Stimulated activated CD8-positive, alpha-beta memory T cell treated with anti-CD3 and anti-CD28 coated beads, Interleukin-4, amount 100 ng/mL, for 4 hours (primary cell): ENCODE data around the gene C2orf49.
A peak's percentile ranks its signal among the peaks of the same experiment; 100 is the strongest.

ENCODE experiments used
- DNase-seq, 2 donors: peaks; one replicate each; pipeline ENCODE4 v3.0.0-alpha.2; 2020; ENCODE audit warnings: low read depth in 2 of 2, low spot score in 1 of 2

Gene C2orf49

DNA sequence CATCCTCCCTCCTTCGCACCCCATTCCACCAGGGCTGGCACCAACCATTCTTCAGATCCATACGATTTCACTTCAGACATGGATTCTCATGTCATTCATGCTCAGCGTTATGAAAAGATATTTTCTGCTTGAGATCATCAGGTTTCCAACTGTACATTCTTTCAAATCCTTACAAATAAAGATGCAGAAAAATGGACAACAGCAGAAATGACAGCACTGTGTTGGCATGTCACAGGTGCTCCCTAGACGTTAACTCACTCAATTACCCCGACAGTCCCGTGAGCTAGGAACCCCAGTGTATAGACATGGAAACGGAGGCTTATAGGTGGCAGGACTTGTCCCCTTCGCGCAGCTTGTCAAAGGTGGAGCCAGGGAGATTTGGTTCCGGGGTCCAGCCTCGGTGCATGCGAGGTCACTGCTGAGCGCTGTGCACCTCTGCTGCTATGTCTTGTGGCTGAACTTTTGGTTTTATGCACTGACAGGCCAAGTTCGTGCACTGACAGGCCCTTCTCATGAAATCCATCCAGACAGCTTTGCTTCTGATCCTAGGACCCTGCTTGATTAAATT is 43.8 kb downstream of the C2orf49 start:
- no peak for DNase-seq

DNA sequence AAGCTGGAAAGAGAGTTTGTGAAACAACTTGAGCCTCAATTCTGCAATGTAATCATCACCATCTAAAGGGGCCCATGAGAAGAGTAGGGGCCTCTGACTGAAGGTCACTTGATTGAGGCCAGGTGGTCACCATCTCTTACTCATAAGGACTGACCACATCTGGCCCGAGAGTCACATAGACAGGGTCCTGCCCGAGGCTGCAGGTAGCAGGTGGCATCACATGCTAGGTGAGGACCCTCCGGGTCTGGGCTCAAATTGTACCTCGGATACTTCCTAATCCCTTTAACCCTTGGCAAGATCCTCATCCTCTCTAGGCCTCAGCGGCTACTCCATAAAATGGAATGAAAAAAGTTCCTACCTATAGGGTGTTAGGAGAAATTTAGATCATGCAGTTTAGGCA is 44.8 kb downstream of the C2orf49 start:
- DNase-seq = no peak

DNA sequence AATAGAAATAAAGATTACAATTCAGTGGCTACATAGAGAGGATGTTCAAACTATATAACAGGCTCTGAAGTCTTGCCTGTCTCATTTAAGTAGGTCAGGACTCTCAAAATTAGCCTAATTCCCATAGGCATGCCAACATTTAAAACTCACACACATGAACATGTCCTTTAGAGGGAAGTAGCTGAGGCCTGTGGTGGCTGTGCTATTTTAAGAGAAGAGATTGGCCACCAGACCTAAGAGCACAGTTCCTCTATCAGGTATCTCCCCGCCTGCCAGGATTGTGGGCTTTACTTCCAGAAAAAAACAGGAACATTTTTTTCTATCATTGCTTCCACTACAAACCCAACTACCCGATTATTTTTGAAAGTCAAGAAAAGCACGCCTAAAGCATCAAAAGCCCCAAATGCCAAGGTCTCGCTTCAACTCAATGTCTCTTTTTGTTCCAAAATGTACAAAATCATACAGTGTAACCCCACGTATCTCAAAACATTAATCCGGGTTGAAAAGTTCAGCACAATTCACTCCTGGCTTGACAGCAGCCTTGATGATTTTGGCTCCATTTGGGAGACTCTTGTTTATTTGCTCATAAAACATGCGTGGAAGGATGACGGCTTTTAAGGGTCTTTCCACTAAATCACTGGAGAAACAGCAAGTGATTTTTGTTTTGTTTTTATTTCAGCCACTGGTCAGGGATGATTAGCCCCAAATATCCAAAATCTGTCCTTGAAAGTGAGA is 46.3 kb downstream of the C2orf49 start:
- no peak for DNase-seq

DNA sequence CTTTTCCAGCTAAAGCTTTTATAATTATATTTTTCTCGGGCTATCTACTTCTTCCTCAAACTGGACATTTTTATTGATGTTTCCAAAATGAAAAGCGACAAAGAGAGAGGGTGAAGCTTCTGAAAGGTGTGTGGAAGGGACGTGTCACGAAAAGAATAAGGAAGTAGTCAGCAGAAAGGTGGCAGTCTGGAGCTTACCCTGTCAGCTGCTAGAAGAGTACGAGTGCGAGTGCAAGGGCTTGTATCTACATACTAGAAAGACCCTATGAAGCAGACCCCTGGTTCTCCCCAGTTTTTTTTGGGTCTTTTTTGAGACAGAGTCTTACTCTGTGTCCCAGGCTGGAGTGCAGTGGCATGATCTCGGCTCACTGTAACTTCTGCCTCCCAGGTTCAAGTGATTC is 46.9 kb downstream of the C2orf49 start:
- no peak for DNase-seq

DNA sequence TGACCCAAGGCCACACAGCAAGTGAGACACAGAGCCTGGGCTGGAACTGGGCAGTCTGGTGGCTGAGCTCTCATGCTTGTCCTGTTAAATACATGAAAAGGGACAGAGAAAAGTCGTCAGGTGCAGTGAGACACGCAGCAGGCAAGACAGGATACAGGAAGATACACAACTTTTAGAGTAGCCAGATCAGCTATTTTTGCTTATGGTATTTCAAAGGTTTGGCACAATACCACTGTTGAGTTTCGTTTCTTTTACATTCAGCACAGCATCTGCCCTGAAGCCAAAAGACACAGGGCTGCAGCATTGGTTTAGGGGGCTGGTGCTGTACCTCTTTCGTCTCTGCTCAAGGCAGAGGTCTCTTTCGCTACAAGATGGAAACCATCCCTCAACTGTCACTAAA is 47.5 kb downstream of the C2orf49 start:
- no peak for DNase-seq

DNA sequence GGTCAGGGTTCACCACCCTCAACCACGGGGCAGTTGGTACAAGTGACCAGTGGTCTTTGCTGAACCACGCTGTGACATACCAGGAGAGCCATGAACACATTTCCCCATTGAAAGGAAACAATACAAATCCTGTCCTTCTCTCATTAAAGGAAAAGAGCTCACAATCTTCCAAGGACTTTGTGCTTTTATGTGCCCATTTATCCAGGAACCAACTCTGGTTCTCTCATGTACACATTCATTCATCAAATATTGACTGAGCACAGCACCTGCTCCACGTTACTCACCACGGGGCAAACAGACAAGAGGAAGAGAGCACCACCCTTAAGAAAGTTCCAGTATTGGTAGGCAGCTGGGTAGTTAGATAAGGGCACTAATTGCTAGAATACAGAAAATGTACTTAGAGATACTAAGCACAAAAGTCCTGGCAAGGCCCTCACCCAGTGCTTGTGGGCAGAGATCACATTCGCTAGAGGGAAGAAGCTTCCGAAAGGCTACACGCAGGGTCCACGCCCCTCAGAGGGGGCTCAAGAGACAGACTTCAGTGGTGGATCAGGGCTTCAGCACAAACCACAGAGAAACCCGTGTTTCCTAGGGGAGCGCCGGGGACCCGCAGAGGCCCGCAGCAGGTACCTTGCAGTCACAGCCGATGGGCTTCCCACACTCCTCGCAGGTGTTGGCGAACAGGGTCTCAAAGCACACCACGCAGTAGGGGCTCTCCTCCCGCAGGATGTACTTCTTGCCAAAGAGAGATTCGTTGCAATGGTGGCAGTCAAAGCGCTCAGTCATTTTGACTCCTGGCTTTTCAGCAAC is 48.6 kb downstream of the C2orf49 start:
- DNase-seq = no peak

DNA sequence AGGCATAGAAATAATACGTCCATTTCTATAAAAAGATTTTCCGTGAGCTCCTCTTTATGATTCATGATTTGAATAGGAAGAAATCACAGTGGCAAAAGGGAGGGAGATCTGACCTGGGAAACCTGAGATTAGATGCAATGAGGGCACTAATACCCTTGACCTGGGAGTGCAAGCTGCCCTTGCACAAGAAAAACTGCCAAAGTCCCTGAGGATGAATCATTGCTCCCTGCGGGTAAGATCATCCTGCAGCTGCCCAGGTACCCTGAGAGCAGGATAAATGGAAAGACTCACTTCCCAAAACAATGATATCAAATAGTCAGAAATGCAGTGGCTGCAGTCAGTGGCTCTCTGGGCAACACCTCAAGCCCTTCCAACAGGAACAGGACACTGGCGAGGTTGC is 49.9 kb downstream of the C2orf49 start:
- DNase-seq = no peak

DNA sequence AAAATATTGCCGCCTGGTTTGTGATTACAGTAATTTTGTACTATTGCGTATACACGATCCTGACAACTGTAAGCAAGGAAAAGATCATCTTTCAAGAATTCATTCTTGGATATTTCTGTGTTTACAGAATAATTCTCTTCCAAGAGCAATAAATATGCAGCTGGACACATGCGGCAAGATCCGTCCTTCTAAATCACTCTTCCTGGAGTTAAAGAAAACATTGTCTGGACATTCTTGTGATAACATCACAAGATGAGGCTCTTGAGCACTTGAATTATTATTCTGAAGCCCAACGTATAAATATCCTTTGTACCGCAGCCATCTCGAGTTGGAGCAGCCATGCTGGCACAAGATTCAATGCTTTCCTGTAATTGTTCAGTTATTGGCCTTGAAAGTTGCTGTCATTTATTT is 51.6 kb downstream of the C2orf49 start:
- DNase-seq = no peak

DNA sequence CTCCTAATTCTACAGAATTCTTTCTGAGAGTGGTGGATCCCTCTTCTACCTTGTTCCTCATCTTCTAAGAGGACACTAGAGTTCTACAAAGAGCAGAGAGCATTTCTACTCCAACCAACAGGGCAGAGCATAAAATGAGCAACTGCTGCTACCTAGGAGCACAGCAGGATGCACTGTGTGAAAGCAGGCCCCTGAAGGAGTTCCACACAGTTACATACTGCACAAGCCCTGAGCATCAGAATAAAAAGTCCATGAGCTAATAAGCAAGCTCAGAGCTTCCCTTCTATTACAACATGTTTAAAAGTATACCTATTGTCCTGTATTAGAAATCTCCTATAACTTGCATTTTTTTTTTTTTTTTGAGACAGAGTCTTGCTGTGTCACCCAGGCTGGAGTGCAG is 53.1 kb downstream of the C2orf49 start:
- no peak for DNase-seq

DNA sequence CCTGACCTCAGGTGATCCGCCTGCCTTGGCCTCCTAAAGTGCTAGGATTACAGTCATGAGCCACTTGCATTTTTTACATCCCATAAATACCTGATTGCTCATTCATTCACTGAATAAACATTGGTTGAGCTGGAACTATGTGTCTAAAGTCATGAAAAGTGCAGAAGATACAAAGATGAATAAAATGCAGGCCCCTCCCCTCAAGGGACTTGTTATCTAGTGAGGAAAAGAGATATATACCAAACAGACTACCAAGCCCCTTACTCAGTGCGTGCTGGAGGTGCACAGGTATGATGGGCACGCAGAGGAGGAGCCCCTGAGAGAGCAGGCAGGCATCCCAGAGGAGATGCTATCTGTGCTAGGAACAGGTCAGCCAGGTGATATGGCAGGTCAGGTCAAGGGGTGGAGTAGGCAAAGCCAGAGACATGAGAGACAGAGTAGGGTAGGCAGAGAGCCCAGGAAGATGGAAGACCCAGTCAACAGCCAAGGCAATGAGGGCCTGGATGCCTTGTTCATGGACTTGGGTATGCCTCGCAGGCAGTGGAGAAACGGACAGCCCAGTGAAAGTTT is 53.8 kb downstream of the C2orf49 start:
- no peak for DNase-seq

DNA sequence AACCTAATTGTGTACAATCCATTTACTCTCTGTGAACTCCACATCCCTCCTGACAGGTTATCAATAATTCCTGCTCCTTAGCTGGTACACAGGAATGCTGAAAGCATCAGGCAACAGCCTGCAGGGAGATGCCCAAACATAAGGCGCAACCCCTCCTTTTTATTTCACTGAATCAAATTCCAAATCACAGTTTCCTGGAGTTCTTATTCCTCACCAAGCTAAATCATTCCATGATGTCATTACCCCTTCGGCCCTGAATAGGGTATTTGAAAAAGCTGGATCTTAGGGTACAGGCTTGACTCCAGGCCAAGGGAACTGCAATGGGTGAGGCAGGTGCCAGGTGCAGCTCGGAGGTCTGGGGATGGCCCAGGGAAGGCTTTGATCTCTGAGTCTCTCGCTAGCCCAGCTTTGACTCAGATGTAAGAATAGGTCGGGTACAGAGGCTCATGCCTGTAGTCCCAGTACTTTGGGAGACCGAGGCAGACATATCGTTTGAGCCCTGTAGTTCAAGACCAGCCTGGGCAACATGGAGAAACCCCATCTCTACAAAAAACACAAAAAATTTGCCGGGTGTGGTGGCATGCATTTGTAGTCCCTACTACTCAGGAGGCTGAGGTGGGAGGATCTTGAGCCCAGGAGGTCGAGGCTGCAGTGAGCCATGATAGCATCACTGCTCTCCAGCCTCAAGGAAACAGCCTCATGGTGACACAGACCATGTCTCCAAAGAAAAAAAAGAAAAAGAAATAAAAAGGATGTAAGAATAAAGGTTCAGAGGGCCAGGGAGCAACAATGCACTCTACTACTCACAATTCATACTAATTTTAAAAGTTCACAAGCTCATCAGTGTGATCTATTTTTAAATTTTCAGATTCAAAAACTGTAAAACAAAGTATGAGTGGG is 54.7 kb downstream of the C2orf49 start:
- DNase-seq = no peak

DNA sequence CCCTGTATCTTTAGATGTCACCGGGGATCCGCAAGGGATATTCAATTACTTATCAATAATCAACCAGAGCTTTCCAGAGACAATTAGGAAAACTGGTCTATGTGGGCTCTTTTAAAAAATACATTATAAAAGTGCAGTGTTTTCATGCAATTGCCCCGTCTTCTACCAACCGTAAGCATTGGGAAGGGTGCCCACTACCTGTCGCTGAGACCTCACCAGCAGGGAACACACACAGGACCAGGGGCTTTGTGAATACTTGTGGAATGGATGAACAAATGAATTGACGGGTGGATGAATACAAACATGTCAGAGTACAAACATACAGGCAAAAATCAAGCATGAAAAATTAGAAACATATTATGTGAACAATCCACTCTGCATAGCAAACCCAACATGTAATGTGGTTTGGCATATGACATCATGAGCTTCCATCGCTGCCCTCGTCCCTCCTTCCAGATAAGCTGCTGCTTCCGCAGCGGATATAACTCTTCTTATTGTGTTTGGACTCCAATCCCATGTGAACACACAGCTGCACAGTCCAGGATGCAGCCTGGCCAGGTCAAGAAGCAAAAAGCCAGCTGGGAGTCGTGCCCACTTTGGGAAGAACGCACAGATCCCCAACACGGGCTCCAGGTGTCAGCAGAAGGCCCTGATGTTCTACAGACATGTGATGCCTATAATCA is 56.2 kb downstream of the C2orf49 start:
- no peak for DNase-seq

DNA sequence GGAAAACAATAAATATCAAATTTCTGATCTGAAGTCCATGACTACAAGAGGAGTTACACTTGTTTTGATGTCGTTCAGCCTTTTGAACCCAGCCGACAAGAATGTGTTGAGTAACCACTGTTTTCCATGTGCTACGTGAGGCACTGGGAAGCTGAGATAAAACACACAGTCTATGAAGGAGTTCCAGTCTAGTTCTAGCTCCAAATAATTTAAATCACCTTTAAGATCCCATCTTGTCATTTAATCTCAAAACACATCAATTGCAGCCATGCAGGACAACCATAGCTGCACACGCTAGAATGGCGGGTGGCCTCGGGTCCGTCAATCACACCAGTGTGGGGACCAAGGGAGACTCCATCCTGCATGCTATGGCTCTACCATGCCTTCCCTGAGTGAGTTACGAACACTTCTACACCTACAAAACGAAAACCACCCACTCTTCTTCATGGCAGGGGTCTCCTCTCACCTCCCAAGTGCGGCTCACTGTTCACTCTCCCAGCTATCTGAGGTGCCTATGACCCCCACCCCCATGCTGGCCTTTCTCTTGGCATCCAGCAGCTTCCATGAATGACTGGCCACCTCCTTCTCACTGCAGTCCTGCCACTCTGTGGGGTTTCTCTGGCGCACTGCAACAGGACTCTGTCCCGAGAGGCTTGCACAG is 57.7 kb downstream of the C2orf49 start:
- no peak for DNase-seq

DNA sequence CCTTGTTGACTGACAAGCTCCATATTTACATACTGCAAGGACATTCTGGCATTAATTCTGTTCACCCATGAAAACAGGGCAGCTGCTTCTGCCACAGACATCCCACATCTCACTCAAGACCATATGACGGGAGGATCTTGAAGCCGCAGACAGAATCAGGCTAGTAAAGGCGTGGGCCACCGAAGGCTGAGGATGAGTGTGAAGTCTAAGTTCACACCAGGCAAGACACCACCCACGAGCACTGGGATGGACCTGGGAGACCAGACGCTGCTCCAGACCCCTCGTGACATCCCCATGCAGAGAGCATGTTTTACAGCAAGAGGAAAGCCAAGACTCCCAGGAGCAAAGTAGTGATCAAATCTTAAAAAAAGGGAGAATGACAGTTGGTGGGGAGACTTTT is 58.4 kb downstream of the C2orf49 start:
- DNase-seq = no peak

DNA sequence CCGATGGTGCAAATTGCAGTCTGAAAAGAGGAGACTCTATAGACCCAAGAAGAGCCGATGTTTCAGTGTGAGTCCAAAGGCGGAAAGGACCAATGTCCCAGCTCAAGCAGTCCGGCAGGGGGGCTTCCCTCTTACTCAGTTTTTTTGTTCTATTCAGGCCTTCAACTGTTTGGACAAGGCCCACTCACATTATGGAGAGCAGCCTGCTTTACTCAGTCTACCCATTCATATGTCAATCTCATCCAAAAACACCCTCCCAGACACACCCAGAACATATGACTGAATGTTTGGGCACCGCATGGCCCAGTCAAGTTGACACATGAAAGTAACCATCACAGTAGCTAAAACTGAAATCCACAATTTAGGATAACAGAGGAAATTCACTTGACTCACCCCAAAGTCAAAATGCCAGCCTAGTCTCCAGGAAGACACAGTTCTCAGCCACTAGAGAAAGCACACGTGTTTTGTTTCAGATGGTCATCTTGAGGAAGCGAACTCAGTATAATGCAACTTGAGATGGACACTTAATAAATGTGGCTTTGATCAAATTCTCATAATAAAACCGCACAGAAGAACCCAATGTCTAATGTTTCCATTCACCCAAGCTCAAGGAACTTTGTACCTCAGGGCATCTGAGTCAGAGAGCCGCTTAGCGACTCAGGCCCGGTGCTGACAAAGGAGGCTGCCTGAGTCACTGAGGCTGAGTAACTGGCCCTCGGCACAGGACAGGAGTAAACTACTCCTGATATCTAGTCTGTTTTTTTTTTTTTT is 59.1 kb downstream of the C2orf49 start:
- peak in 1 of 2 donors; percentile 27 for DNase-seq

DNA sequence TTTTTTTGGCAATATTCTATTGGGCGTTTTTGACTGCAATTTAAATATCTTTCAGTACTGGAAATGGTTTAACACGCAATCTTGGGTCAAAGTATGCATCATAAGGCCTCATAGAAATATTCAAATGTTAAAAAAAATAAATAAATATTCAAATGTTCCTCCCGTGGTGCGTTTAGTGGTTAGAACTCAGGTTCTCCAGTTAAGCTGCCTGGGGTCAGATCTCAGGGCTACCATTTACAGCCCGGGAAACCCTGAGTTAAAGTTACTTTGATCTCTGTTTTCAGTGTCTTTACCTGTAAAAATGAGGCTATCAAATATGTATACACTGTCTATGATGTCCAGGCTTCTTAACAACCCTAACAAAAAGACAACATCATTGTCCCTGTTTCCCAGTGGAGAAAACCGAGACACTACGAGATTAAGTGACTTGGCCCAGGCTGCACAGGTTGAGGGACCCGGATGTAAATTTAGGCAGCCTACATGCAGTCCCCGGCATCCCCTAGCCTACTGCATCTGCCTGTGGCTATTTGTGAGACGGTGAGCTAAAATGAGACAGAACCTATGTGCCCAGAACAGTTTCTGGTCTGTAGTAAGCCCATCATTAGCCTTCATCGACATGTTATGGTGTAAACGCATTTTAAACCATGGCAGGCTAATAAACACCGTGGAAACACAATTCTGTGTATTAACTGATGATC is 59.8 kb downstream of the C2orf49 start:
- DNase-seq = no peak

DNA sequence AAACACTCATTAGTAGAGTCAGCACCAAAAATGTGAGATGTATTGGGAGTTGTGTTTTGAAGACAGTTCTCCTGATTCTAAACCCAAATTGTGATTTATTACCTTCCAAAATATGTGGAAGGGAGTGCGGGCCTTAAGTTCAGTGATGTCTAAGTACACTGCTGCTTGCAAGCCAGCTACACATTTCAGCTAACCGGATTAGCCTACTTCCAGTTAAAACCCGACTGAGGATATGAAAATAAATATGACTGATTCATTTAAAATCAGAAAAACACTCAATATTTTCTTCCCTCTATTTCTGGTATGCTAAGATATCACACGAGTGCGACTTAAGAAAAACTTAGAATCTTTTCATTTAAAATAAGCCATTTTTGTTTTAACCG is 60.6 kb downstream of the C2orf49 start:
- no peak for DNase-seq

DNA sequence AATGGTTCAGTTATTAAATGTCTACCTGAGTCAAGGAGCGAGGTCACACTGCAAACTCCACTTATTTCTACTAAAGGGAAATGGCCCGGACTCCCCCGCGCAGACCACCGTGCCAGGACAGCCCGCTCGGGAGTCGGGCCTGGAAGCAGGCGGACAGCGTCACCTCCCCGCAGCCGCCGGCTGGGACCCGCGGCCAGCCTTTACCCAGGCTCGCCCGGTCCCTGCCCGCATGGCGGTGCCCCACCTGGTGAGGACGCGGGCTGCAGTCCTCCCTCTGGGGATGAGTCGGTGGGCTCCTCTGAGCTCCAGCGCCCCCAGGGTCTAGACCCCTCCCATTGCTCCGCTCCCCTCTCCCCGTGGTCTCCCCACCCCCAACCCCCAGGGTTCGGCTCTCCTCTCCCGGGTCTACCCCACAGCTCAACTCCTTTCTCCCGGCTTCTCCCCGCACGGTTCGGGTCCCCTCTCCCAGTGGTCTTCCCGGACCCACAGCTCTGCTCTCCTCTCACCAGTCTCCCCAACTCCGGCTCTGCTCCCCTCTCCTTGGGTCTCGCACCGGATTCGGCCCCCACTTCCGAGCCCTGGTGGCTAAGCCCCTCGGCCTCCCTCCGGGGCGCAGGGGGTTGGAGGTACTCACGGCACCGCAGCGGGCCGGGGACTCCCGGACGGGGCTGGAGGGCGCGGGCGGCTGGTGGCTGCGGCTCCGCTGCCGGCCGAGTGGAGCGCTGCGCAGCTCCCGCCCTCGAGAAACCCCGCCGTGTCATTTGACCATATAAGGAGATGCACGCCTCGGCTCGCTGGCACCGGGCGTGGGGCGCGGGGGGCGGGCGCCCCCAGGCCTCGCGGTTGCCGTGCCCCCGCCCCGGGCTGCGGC is 61.2 kb downstream of the C2orf49 start, which contains the start of gene FHL2:
FHL2 (minus strand) TSS at position 716 of the 871 bp plus-strand sequence. CDS start 12,535 bp downstream, outside the sequence.
- peak; percentile 23 to 47 for DNase-seq
